Glutamatergic neuron (in vitro differentiated cells): ENCODE results near the gene PCGF3. TPM values are rescaled to one million over a fixed set of nuclear protein-coding genes. Genes with fewer than 3 reads are reported as not detected.
A peak's percentile ranks its signal among the peaks of the same experiment; 100 is the strongest.

Experiments used
- DNase-seq: peaks from one replicate; pipeline ENCODE4 v3.0.0; 2022
- H3K27ac Mint-ChIP-seq: one replicate; pipeline ENCODE4 v1.8.0; 2020; ENCODE audit warnings: mild to moderate bottlenecking, mixed read lengths, inconsistent platforms; ENCODE audit not compliant: unreplicated experiment
- H3K27me3 Mint-ChIP-seq: one replicate; pipeline ENCODE4 v1.8.0; 2020; ENCODE audit warnings: mild to moderate bottlenecking, moderate library complexity, mixed read lengths, inconsistent platforms; ENCODE audit not compliant: unreplicated experiment
- H3K36me3 Mint-ChIP-seq: one replicate; pipeline ENCODE4 v1.8.0; 2020; ENCODE audit warnings: mild to moderate bottlenecking, mixed read lengths, inconsistent platforms; ENCODE audit not compliant: unreplicated experiment
- H3K4me1 Mint-ChIP-seq: one replicate; pipeline ENCODE4 v1.8.0; 2020; ENCODE audit warnings: mild to moderate bottlenecking, low read depth, mixed read lengths, inconsistent platforms; ENCODE audit not compliant: unreplicated experiment
- H3K4me3 Mint-ChIP-seq: one replicate; pipeline ENCODE4 v1.8.0; 2020; ENCODE audit warnings: mild to moderate bottlenecking, mixed read lengths, inconsistent platforms; ENCODE audit not compliant: unreplicated experiment
- H3K9me3 Mint-ChIP-seq: one replicate; pipeline ENCODE4 v1.8.0; 2020; ENCODE audit warnings: mild to moderate bottlenecking, moderate library complexity, mixed read lengths, inconsistent platforms; ENCODE audit not compliant: unreplicated experiment
- total RNA-seq: library from RNA; stranded (reverse); fragmentation: NEBNext Ultra II Directional; extraction: Animal tissue kit (Norgen Biotek cat#: 25700); gene quantifications from one replicate; pipeline ENCODE4 v1.2.1, GENCODE V29; 2021; ENCODE audit not compliant: unreplicated experiment
- TF ChIP-seq, protein P1 (sequence below): fragments of 200-600 bp; sonication (generic); IDR thresholded peaks from one replicate; pipeline ENCODE4 v1.5.0; 2021; ENCODE audit not compliant: partially characterized antibody, unreplicated experiment

PCGF3 gene
- total RNA-seq, 1 donor from 2014 or later, result 122 TPM

GRCh38 chr4:658681-659667, 46.7 kb upstream of the PCGF3 start:
- Mint-ChIP-seq H3K27ac (no peak overlapping the region), H3K36me3 (peaks cover 6% of the 10 kb centered on the region), H3K9me3 (peaks cover 6% of the 10 kb centered on the region), H3K4me3 (no peak overlapping the region), H3K4me1 (no peaks in the 10 kb centered on the region), H3K27me3 (peaks cover 12% of the 10 kb centered on the region)
- TF ChIP-seq, protein P1, sequence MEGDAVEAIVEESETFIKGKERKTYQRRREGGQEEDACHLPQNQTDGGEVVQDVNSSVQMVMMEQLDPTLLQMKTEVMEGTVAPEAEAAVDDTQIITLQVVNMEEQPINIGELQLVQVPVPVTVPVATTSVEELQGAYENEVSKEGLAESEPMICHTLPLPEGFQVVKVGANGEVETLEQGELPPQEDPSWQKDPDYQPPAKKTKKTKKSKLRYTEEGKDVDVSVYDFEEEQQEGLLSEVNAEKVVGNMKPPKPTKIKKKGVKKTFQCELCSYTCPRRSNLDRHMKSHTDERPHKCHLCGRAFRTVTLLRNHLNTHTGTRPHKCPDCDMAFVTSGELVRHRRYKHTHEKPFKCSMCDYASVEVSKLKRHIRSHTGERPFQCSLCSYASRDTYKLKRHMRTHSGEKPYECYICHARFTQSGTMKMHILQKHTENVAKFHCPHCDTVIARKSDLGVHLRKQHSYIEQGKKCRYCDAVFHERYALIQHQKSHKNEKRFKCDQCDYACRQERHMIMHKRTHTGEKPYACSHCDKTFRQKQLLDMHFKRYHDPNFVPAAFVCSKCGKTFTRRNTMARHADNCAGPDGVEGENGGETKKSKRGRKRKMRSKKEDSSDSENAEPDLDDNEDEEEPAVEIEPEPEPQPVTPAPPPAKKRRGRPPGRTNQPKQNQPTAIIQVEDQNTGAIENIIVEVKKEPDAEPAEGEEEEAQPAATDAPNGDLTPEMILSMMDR, result no peak
- DNase-seq, result no peak

DNA sequence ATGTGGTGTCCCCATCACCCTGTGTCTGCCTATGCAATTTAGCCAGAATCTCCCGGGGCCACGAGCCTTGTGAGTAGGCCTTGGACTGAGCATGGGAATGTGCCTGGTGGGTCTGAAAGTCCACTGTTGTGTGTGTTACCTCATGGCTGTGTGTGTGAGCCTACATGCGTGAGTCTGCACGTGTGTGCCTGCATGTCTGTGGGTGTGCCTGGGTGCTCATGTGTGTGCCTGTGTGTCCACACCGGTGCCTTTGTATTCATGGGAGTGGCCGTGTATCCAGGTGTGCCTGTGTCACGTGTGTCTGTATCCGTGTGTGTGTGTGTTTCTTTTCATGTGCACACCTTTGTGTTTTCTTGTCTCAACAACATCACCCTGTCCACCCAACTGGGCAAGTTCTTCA, 45.8 kb upstream of the PCGF3 start:
- TF ChIP-seq, protein P1, result no peak
- peaks cover 6% of the 10 kb centered on the region for H3K9me3 Mint-ChIP-seq
- no peak overlapping the region for H3K27ac Mint-ChIP-seq
- no peak overlapping the region for H3K4me3 Mint-ChIP-seq
- no peaks in the 10 kb centered on the region for H3K4me1 Mint-ChIP-seq
- H3K36me3 Mint-ChIP-seq, result peaks cover 6% of the 10 kb centered on the region
- peaks cover 16% of the 10 kb centered on the region for H3K27me3 Mint-ChIP-seq
- no peak for DNase-seq

DNA sequence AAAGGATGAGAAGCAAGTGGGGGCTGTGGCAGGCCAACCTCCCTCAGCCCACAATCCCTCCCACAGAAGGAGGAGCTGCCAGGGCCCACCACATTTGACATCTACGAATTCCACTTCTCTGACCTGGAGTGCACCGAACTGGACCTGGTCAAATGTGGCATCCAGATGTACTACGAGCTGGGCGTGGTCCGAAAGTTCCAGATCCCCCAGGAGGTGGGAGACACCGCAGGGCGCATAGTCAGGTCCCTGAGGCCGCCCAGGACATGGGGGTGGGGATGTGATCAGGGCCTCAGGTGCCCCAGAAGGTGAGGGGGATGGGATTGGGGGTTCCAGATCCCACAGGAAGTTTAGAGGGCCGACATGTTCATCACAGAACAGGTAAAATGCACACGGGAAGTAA, 45.2 kb upstream of the PCGF3 start:
- no peak overlapping the region for H3K4me3 Mint-ChIP-seq
- H3K27ac Mint-ChIP-seq, result no peak overlapping the region
- H3K9me3 Mint-ChIP-seq, result peaks cover 6% of the 10 kb centered on the region
- peaks cover 6% of the 10 kb centered on the region for H3K36me3 Mint-ChIP-seq
- TF ChIP-seq, protein P1, result no peak
- peaks cover 18% of the 10 kb centered on the region for H3K27me3 Mint-ChIP-seq
- peak; percentile 7 for DNase-seq
- no peaks in the 10 kb centered on the region for H3K4me1 Mint-ChIP-seq

DNA sequence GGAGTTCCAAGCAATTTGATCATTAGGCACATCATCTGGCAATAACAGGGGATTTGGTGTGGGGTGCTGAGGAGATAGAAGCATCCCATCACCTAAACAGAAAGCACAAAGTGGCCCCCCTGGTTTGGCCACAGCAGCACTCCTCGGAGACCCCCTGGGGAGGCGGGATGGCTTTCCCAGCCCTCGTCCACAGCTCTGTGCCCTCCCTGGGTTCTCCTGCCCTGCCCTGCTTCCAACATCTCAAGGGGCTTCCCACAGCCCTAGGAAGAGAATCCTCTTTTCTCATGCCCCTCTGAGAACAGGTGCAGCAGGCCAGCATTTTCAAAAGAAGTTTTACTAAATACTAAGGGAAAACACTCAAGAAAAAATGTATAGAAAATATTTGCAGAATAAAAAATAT, 44.4 kb upstream of the PCGF3 start:
- peaks cover 6% of the 10 kb centered on the region for H3K9me3 Mint-ChIP-seq

More for the DNA sequence above, 44.4 kb upstream of the PCGF3 start:
- Mint-ChIP-seq H3K36me3 (peaks cover 6% of the 10 kb centered on the region), H3K27me3 (peaks cover 15% of the 10 kb centered on the region), H3K27ac (no peak overlapping the region), H3K4me3 (no peak overlapping the region), H3K4me1 (no peaks in the 10 kb centered on the region)
- peak; percentile 7 for DNase-seq
- TF ChIP-seq, protein P1, result no peak
